Measurements from ENCODE around the gene MCOLN2. TPM values are rescaled to one million over a fixed set of nuclear protein-coding genes. Genes with fewer than 3 reads are reported as not detected.
A peak's percentile ranks its signal among the peaks of the same experiment; 100 is the strongest.

MCOLN2 gene
- total RNA-seq, 1 donor from 2014 or later: 0.27 TPM

GRCh38 chr1:84956097-84956496, 40.8 kb downstream of the MCOLN2 start:
- intact Hi-C loops (cut with DNase I): no loop called here
- no peak for DNase-seq
- ATAC-seq (ENCODE audit: poor library complexity): no peak

DNA sequence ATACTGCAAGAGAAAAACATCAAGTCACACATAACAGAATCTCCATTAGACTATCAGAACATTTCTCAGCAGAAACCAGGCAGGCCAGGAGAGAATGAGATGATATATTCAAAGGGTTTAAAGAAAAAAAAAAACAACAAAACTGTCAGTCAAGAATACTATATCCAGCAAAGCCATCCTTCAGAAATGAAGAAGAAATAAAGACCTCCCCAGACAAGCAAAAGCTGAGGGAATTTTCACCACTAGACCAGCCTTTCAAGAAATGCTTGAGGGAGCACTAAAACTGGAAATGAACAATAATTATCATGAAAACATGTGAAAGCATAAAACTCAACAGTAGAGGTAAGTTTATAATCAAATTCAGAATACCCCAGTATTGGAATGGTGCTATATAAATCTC, 47.2 kb downstream of the MCOLN2 start:
- ATAC-seq (ENCODE audit: poor library complexity): no peak
- intact Hi-C loops (cut with DNase I): loop anchor here (5.0 kb wide), 1 partner anchor 78 kb away; no protein-coding TSS in a partner anchor
- no peak for DNase-seq

- ATAC-seq (ENCODE audit: poor library complexity): no peak
- DNase-seq: no peak
- intact Hi-C loops (cut with DNase I): loop anchor here (5.0 kb wide), 1 partner anchor 80 kb away; no protein-coding TSS in a partner anchor
Measured at GRCh38 chr1:84947536-84948410, 49.1 kb downstream of the MCOLN2 start.

GRCh38 chr1:84946631-84947030, 50.3 kb downstream of the MCOLN2 start:
- intact Hi-C loops (cut with DNase I): loop anchor here (5.0 kb wide), 1 partner anchor 81 kb away; no protein-coding TSS in a partner anchor
- ATAC-seq (ENCODE audit: poor library complexity): no peak
- no peak for DNase-seq

GRCh38 chr1:84944767-84945486, 52.0 kb downstream of the MCOLN2 start:
- intact Hi-C loops (cut with DNase I): loop anchor here (5.0 kb wide), 2 partner anchors 82 to 312 kb away; partner anchors contain the start of gene C1orf52
- DNase-seq (no peak), ATAC-seq (ENCODE audit: poor library complexity) (peak; percentile 99)

DNA sequence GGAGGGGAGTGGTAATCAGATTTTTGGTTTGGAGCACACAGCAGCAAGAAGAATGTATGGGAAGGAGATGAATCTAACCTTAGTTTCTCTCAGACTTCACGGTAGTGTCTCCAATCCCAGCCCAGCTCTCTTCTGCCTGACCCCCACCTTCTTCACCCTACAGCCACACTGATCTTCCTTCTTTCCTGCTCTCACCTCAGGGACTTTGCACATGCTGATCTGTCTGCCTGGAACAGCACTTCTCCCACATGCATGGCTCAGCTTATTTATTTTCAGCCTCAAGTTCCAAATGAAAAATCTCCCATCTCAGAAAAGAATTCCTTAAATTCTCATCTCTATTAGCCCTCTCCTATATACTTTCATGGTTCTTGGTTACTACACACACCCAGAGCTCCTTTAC, 55.1 kb downstream of the MCOLN2 start:
- no peak for DNase-seq
- ATAC-seq (ENCODE audit: poor library complexity): no peak
- intact Hi-C loops (cut with DNase I): loop anchor here (5.0 kb wide), 1 partner anchor 315 kb away; the partner anchor contains the start of gene C1orf52

DNA sequence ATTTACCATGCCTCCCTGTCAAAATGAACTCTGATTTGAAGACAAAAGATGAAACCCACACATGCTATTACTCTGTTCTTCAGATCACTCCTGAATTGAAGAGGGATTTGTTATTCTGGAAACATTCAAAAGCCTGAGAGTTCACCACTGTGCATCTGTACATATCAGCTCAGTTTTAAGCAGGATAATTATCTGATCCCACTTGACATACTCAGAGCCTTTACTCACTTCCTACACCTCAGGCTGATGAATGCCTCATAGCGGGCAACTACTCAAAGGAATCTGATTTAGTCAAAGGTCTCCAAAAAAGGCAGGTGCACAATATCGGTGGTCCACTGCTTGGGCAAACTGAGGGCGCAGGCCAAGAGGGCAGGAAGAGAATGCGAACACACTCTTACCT, 56.4 kb downstream of the MCOLN2 start:
- intact Hi-C loops (cut with DNase I): loop anchor here (5.0 kb wide), 1 partner anchor 317 kb away; the partner anchor contains the start of gene C1orf52
- DNase-seq (no peak), ATAC-seq (ENCODE audit: poor library complexity) (no peak)

DNA sequence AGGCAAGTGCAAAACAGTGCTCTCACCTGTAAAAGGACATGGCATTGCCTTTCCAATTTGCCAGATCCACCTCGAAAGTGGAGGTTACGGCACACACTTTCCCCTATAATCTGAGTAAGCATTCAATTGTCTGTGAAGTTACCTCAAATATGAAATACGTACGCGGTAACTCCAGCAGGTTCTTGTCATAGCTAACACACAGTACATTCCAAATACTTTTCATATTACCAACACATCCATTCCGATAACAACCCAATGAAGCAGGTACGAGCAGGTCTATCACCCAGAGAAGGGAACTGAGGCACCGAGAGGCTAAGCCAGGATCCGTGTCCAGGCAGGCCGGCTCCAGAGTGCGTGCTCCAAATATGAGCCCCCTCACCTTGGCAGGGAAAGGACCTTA, 57.2 kb downstream of the MCOLN2 start:
- ATAC-seq (ENCODE audit: poor library complexity) (no peak), DNase-seq (no peak)
- intact Hi-C loops (cut with DNase I): loop anchor here (5.0 to 10.0 kb wide), 3 partner anchors 165 to 495 kb away; partner anchors contain the start of gene C1orf52

DNA sequence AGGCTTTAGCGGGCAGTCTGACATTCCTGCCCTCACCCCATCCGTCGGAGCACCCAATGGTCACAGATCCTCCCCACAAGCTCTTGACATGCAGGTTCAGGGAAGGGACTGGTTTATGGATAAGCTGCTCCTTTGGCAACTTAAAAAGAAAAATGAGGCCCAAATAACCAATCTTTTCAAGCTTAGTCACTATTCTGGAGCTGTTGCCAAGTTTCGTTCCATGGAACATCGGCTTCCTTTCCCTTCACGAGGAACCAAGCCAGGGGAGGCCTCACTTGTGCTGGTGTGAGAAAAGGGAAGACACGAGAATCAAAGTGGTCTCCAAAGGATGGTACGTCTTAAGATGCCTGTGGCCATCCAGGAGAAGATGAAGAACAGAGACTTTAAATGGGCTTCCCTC, 57.8 kb downstream of the MCOLN2 start:
- ATAC-seq (ENCODE audit: poor library complexity) (no peak), DNase-seq (no peak)
- intact Hi-C loops (cut with DNase I): loop anchor here (10.0 kb wide), 2 partner anchors 164 to 494 kb away; no protein-coding TSS in a partner anchor

- intact Hi-C loops (cut with DNase I): loop anchor here (10.0 kb wide), 2 partner anchors 161 to 491 kb away; no protein-coding TSS in a partner anchor
- DNase-seq (no peak), ATAC-seq (ENCODE audit: poor library complexity) (peak; percentile 88)
Measured at GRCh38 chr1:84936116-84936810, 60.6 kb downstream of the MCOLN2 start.

- DNase-seq: no peak
- intact Hi-C loops (cut with DNase I): loop anchor here (10.0 kb wide), 2 partner anchors 158 to 488 kb away; no protein-coding TSS in a partner anchor
- no peak for ATAC-seq (ENCODE audit: poor library complexity)
Measured at GRCh38 chr1:84933011-84933611, 63.8 kb downstream of the MCOLN2 start.

- DNase-seq: no peak
- intact Hi-C loops (cut with DNase I): loop anchor here (10.0 kb wide), 2 partner anchors 156 to 486 kb away; no protein-coding TSS in a partner anchor
- no peak for ATAC-seq (ENCODE audit: poor library complexity)
Measured at GRCh38 chr1:84930831-84931230, 66.1 kb downstream of the MCOLN2 start.

DNA sequence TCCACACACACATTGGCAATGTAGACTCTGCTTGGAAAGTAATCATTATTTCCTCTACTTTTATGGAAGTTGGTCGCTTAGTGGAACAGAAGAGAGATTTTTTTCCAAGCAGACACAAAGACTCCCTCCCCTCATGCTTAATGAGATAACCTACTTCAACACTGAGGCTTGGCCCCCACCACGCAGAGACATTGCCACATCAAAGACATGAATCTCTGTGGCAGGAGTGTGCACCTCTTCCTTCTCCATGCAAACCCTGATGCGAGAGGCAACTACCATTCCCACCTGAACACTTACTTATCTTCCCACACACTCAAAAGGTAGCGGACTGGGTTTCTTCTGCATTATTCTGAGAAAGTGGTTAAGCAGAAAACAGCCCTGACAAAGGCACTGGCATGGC, 66.6 kb downstream of the MCOLN2 start:
- DNase-seq: no peak
- intact Hi-C loops (cut with DNase I): loop anchor here (10.0 kb wide), 2 partner anchors 156 to 486 kb away; no protein-coding TSS in a partner anchor

GRCh38 chr1:84929581-84929980, 67.3 kb downstream of the MCOLN2 start:
- intact Hi-C loops (cut with DNase I): no loop called here
- DNase-seq (no peak), ATAC-seq (ENCODE audit: poor library complexity) (no peak)

More for the DNA sequence above, 66.6 kb downstream of the MCOLN2 start:
- ATAC-seq (ENCODE audit: poor library complexity): no peak

- DNase-seq: no peak
Measured at GRCh38 chr1:84928979-84929378, 67.9 kb downstream of the MCOLN2 start.

DNA sequence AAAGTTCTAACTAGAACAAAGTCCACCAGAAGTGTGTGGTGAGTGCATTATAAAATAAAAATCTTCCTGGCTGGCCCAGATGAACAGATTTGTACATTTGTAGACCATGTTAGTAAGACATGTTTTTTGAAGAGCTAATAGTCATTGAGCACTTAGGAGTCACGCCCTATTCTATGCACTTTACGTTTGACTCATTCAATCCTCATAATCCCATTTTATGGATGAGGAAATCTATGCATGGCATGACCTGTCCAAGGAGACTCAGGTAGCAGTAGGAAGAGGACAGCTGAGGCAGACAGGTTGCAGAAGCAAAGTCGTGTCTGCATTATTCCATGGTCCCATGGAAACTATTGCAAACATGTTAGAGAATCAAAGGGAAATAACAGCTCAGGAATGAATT, 73.6 kb downstream of the MCOLN2 start:
- DNase-seq (no peak), ATAC-seq (ENCODE audit: poor library complexity) (no peak)
- intact Hi-C loops (cut with DNase I): no loop called here

More at GRCh38 chr1:84928979-84929378, 67.9 kb downstream of the MCOLN2 start:
- intact Hi-C loops (cut with DNase I): no loop called here
- no peak for ATAC-seq (ENCODE audit: poor library complexity)

GRCh38 chr1:84920159-84920558, 76.8 kb downstream of the MCOLN2 start:
- intact Hi-C loops (cut with DNase I): no loop called here
- no peak for DNase-seq
- no peak for ATAC-seq (ENCODE audit: poor library complexity)

GRCh38 chr1:84919461-84919970, 77.4 kb downstream of the MCOLN2 start:
- DNase-seq (no peak), ATAC-seq (ENCODE audit: poor library complexity) (no peak)
- intact Hi-C loops (cut with DNase I): no loop called here
